NCI-H1930 (cell line): ENCODE data around the gene LGALSL.

Experiments
- DNase-seq, 2 experiments: peaks; one replicate each; lab custom pipeline; 2025; lab: John Stamatoyannopoulos, UW

The LGALSL gene

GRCh38 chr2:64498438-64498837, 44.5 kb downstream of the LGALSL start:
- DNase-seq, result no peak

DNA sequence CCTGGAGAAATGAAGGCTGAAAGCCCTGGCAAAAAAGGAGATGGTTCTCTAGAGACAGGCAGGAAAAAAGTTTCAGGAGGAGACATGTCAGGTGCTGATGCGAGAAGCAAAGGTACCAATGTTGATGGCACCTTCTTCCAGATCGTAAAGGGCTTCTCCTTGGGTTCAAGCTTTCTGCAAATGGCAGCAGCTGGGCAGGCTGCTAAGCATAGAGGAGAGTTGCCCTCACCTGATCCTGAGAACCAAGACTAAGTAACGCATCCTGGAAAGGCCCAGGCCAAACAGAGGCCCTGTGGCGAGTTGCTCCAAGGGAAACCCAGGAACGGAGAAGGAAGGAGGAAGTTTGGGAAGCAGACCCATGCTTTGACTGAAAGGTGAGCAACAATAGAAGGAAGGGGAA, 46.6 kb downstream of the LGALSL start:
- no peak for DNase-seq

GRCh38 chr2:64501946-64502345, 48.0 kb downstream of the LGALSL start:
- no peak for DNase-seq

DNA sequence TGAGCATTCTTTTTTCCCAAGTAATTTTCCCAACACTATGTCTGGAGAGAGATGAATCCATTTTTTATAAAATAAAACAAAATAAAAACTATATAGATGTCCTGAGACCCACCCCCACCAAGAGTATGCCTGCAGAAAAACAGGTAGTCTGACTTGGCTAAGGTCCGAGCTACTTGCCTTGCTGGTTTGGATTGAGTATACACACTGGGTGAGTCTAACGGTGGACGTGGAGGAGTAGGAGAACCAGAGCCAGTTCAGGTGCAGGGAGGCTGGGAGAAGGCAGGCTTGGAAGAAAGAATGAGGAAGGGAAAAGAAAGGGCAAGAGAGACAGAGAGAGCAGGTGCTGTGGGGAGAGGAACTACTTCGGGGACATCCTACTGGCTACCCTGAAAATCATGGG, 48.9 kb downstream of the LGALSL start:
- no peak for DNase-seq

GRCh38 chr2:64504774-64505720, 51.1 kb downstream of the LGALSL start:
- DNase-seq, result no peak

DNA sequence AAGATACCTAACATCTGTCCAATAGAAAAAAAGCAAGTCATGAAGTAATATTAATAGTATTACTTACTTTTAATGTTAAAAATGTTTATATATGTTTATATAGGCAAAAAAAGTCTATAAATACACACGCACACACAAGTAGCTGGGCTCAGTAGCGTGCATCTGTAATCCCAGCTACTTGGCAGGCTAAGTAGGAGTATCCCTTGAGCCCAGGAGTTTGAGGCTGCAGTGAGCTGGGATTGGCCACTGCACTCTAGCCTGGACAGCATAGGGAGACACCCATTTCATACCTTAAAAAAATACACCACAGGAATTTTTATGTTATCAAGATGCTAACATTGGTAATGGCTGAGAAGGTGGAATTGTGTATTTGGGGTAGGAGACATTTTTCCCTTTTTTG, 52.7 kb downstream of the LGALSL start:
- no peak for DNase-seq
